AG10803 (cell line): Measurements from ENCODE around the gene MAP4K2.

Experiments
- DNase-seq: peaks from one replicate; pipeline ENCODE4 v3.0.0; 2010; ENCODE audit warnings: low read depth
- H3K4me3 ChIP-seq: 2 replicates; pipeline ENCODE4 v1.5.1; 2011; ENCODE audit warnings: mild to moderate bottlenecking, low read length, control low read depth
- CTCF ChIP-seq: conservative IDR thresholded peaks from 2 replicates; pipeline ENCODE4 v1.5.1; 2011; ENCODE audit warnings: mild to moderate bottlenecking, low read length, control low read depth, inconsistent platforms

The MAP4K2 gene

GRCh38 chr11:64744544-64745188 is 58.3 kb downstream of the MAP4K2 start:
- H3K4me3 ChIP-seq = no peak overlapping the region
- no peak for TF ChIP-seq CTCF
- no peak for DNase-seq

GRCh38 chr11:64743591-64744543 is 59.1 kb downstream of the MAP4K2 start, which contains the start of gene RASGRP2:
RASGRP2 (minus strand) TSS chr11:64744142; CDS start chr11:64742866, 1,276 bp downstream.
- peak within 1 kb of the TSS; percentile 43 for H3K4me3 ChIP-seq
- DNase-seq = no peak
- peak; percentile 44 for TF ChIP-seq CTCF

GRCh38 chr11:64742889-64743590 is 60.0 kb downstream of the MAP4K2 start:
- peak; percentile 56 for TF ChIP-seq CTCF
- DNase-seq = peak; percentile 32
- H3K4me3 ChIP-seq = peak overlapping the region; percentile 57

- peak overlapping the region; percentile 57 for H3K4me3 ChIP-seq
- no peak for DNase-seq
- TF ChIP-seq CTCF = no peak
Observed at GRCh38 chr11:64742087-64742888, 60.7 kb downstream of the MAP4K2 start.

GRCh38 chr11:64741375-64742086 is 61.5 kb downstream of the MAP4K2 start:
- no peak overlapping the region for H3K4me3 ChIP-seq
- no peak for TF ChIP-seq CTCF
- no peak for DNase-seq

- no peak for TF ChIP-seq CTCF
- DNase-seq = no peak
- no peak overlapping the region for H3K4me3 ChIP-seq
Observed at GRCh38 chr11:64739871-64740270, 63.1 kb downstream of the MAP4K2 start.
